ENCODE measurements around the gene EMILIN3.

EMILIN3 gene

DNA sequence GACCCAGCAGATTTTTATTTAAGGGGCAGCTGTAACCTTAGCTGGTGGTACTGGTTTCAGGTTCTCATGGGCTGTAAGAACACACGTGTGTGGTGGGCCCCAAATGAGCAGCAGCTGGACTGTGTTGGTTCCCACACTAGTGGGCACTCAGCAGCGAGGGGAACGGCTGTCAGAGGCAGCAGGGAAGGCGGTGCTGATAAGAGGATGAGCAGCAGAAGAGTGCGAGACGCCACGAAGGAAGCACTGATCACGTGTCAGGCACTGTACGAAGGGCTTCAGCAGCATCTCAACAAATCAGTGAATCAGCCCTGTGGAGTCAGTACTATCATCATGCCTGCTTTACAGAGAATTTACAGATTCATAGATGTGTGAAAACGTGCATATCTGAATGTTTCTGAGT lies 41.0 kb upstream of the EMILIN3 start:
- TF ChIP-seq, protein P1, sequence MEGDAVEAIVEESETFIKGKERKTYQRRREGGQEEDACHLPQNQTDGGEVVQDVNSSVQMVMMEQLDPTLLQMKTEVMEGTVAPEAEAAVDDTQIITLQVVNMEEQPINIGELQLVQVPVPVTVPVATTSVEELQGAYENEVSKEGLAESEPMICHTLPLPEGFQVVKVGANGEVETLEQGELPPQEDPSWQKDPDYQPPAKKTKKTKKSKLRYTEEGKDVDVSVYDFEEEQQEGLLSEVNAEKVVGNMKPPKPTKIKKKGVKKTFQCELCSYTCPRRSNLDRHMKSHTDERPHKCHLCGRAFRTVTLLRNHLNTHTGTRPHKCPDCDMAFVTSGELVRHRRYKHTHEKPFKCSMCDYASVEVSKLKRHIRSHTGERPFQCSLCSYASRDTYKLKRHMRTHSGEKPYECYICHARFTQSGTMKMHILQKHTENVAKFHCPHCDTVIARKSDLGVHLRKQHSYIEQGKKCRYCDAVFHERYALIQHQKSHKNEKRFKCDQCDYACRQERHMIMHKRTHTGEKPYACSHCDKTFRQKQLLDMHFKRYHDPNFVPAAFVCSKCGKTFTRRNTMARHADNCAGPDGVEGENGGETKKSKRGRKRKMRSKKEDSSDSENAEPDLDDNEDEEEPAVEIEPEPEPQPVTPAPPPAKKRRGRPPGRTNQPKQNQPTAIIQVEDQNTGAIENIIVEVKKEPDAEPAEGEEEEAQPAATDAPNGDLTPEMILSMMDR (IDR thresholded peaks at IDR 0.05): no peak

DNA sequence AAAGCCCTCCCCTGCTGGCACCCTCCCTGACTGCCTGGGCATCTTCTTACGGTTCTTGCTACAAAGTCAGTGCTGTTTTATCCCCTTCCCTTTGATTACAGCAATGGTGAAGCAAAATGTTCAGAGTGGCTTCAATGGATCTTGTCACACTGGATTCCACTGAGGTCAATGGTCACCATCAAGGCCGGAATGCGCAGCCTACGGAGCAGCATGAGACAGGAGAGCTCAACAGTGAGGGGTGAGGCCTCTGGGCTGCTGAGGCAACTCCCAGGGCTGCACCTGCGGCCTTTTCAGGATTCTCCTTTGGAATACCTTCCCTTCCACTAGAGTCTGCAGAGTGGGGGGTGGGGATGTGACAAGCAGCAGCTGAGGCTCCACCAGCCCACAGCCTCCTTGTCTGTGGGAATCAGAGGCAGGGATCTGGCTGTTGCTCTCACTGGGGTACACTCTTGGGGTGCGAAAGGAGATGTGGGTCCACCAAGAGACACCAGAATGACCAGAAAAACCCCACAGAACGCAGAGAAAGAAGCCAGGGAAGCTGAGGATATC lies 40.4 kb upstream of the EMILIN3 start:
- TF ChIP-seq, protein P1 (IDR thresholded peaks at IDR 0.05): no peak

DNA sequence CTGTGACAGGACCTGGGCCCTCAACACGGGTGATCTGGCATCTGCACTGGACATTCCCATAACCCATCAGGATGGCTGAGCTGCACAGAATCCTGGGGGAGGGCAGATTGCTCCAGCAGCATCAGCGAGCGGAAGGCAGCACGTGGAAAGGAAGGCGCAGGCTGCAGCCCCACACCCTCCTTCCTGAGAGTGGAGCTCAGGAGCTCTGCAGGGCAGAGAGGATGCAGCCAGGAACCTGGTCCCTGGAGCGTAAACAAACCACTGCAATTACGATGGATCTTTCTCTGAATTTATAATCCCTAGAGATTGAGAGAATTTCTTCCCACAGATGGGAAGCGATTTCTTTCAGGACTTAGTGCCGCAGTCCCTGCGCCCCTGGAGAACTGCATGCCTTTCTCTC lies 39.7 kb upstream of the EMILIN3 start:
- TF ChIP-seq, protein P1 (IDR thresholded peaks at IDR 0.05): no peak

DNA sequence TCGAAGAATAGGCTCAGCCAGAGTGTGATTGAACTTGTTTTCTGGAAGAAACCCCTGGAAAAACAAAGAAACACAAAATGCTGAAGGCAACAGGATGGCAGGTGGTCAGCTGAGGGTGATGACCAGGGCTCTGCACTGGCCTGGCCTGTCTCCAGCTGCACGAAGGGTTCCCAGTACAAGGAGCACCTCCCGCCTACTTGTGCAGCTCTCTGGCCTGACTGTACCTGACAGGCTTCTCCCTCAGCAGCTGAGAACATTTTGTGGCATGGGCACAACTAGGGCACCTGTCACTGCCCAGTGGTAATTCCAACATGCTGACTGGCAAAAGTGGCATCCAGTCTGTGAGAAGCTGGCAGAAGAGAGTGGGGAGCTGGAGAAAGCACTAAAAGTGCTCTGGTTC lies 38.8 kb upstream of the EMILIN3 start:
- TF ChIP-seq, protein P1 (IDR thresholded peaks at IDR 0.05): no peak

- TF ChIP-seq, protein P1 (IDR thresholded peaks at IDR 0.05): no peak
Observed at GRCh38 chr20:41403604-41404003, 37.0 kb upstream of the EMILIN3 start.

GRCh38 chr20:41398408-41398807 lies 31.8 kb upstream of the EMILIN3 start:
- TF ChIP-seq, protein P1 (IDR thresholded peaks at IDR 0.05): no peak

GRCh38 chr20:41395667-41396664 lies 29.3 kb upstream of the EMILIN3 start:
- TF ChIP-seq, protein P1 (IDR thresholded peaks at IDR 0.05): no peak
